ENCODE data around the gene CNOT2.

GRCh38 chr12:70244409-70244808 is 1.2 kb downstream of the CNOT2 start:
- TF ChIP-seq POLR2A (IDR thresholded peaks at IDR 0.05; ENCODE audit: low read length) = no peak
- no peak for TF ChIP-seq GATA1 (IDR thresholded peaks at IDR 0.05; ENCODE audit: low read depth, low read length)

All from erythroblast (primary cell).